ENCODE results near the gene FBXO24. TPM values are rescaled to one million over a fixed set of nuclear protein-coding genes. Genes with fewer than 3 reads are reported as not detected.

The FBXO24 gene
- total RNA-seq, 1 donor from 2014 or later = not detected

DNA sequence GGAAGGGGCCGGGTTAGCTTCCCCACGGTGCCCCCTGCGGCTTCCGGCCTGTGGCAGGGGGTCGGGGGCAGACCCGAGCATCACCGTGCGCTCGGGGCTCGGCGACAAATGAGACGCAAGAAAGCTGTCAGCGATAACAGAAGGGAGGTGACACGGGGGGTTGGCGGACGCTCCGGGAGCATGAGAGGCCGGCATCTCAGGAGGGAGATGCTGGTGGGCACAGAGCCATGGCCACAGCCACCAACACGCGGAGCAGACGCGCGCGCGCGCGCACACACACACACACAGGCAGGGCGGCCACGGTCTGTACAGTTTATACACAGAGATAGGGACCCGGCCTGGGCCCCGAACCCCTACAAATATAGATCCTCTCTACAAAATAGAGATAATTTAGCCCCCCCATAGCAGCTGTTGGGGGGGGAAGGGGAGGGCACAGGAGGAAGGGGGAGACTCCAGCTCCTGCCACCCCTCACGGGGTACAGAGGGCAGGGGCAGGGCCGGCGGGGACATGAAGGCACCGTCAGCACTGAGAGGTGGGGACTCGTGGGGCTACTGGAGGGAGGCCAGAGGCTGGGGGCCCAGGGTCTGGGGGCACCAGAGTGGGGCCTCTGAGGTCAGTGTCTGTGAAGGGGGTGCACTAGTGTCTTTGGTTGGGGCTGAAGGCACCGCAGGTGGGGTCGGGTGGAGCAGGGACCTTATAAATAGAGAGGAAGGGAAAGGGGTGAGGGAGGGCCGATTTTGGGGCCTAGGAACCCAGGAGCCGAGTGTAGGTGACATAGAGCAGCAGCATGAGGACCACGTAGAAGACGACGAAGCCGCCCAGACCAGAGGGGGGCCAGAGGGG lies 11.5 kb upstream of the FBXO24 start:
- DNase-seq = no peak

DNA sequence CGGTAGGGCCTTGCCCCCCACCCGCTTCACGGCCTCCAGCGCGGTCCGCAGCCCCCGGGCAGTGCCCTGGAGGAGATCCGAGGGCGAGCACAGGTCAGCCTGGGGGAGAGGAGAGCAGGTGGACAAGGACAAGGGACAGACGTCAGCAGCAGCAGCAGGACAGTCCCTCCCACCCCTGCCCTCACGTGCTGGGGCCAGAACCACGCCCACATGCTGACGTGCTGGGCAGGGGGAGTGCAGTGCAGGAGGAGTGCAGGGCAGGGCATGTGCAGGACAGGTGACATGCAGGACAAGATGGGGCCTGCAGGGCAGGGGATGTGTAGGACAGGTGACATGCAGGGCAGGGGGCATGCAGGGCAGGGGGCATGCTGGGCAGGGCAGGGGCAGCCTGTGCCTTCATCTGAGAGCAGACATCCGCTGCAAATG lies 10.9 kb upstream of the FBXO24 start:
- no peak for DNase-seq

DNA sequence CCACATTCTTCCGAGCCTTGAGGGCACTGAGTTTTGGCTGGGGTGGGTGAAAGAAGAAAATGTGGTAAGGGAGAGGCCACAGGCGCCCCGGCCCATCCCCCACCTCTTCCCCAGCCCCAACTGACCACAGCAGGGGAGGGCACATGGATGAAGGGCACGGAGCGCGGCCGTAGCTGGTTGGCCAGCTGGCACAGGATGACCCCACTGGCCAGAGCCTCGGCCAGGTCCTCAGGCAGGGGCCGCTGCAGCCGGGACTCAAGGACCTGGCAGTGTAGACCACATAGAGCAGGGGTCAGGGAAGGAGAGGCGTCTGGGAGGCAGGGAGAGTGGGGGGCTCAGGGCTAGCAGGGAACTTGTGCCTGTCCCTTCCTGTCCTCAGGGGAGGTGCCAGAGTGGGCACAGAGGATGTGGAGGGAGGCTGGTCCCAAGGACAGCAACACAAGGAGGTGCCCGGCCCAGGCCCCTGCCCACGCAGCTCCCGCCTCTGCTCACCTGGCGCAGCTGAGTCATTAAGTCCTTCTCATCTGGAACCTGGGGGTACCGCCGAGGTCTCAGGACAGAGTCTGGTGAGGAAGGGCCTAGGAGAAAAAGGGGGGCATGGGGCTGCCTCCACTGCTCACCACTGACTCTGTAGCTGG lies 10.3 kb upstream of the FBXO24 start:
- no peak for DNase-seq

DNA sequence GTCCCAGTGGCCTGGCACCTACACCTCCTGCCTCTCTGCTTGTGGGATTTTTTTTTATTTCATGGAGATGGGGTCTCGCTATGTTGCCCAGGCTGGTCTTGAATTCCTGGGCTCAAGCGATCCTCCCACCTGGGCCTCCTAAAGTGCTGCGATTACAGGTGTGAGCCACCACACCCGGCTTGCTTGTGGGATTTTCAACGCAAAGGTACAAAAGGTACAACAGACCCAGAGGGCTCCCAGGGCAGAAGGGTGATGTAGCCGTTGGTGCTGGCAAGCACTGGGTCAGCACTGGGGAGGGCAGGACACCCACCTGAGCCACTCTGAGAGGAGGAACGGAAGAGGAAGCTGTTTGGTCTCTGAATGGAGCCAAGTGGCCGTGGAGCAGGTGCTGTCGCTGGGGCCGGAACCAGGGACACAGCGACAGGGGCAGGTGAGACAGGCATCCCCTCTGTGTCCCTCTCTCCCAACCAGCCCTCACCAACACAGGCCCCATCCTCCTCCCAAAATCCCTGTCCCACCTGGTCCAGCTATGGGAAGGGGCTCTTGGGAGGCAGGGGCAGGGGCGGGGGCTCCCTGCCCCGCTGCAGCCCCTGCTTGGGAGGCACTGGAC lies 9.6 kb upstream of the FBXO24 start:
- DNase-seq = no peak

DNA sequence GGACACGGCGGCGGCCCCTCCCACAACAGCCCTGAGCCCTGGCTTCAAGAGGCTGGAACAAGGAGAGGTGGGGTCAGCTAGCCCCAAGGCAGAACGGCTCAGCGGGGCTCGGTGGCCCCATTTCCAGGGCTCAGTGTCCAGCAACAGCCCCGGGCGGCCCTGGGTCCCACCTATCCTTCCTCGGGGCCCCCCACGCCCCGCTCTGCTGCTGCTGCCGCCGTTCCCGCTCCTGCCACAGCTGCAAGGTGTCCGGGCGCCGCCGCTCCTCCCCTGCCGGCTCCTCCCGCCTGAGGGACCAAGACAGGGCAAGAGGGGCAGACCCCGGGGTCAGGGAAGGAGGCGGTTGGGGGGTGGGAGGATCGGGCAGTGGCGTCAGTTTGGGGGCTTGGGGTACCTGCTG lies 9.0 kb upstream of the FBXO24 start:
- DNase-seq = no peak

DNA sequence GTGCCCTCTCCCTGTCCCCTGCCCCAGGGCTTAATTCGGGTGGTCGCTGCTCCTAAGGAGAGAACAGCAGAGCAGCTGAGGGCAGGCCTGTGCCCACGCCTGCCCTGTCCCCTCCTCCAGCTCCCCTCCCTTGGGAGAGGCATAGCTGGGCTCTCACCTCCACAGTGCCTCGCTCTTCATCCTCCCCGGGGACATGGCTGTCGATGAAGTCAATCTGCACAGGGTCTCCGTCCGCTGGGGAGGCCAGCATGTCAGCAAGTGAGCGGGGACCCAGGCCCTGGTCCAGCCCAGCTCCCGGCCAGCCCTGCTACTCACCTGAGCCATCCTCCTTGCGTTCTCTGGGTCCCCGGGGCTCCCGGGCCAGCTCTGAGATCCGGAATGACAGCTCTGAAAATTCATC lies 8.6 kb upstream of the FBXO24 start:
- DNase-seq = no peak

DNA sequence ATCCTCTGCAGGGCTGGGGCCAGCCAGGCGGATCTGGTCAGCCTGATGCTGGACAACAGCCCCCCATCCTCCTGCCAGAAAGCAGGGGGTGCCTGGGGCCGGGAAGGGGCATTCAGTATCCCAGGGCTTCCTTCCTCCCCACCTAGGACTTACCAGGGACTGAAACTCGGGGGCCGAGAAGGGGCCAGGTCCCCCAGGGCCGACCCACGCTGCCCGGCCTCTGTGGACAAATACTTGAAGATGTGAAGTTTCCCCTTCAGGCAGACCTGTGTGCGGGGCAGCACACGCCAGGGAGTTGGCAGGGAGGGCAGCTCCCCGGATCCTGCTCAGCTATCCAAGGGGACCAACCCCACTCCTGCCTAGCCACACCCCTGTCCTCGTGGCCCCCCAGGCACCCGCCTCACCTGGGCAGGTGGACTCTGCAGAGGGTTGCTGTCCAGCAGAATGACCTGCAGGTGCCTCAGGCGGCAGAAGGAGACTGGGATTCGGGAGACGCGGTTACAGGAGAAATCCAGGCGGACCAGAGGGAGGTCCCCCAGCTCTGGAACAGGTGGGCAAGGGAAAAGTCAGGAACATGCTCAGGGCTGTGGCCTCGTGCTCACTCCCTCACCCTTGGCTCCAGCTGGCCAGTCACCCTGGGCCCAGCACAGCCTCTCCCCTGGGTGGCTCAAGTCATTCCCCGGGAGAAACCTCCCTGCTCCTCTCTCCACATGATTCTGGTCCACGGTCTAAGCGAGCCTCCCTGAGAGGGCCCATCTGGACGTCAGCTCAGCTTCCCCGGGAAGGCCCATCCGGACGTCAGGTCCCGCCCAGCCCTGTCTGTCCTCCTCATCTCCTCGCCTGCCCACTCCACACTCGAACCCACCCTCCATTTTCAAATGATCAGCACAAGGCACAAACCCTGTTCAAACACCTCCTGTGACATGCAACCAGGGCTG lies 7.6 kb upstream of the FBXO24 start:
- no peak for DNase-seq

DNA sequence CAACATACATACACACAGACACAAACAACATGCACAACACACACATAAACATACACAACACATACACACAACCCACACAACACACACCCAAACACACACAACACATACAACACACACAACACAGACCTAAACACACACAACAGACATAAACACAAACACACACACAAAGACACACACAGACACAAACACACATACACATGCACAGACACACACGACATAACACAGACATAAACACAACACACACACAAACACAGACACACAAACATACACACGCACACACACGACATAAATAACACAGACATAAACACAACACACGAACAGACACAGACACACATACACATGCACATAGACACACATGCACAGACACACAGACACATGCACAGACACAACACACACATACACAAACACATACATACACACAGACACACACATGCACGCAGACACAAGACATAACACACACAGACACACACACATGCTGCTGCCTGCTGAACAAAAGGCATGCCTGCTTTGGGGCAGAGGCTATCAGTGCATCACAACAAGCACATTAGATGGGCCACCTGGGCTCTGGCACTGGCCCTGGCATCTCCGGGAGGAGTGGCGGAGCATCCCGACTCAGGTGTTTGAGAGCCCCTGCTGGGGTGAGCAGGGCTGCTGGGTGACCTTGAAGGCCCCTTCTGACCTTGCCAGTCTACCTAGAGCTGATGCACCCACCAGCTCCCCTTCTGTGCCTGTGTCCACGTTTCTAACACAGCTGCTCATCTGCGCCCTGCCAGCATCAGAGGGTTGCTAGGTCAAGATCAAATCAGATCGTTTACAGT lies 5.5 kb upstream of the FBXO24 start:
- DNase-seq = no peak

DNA sequence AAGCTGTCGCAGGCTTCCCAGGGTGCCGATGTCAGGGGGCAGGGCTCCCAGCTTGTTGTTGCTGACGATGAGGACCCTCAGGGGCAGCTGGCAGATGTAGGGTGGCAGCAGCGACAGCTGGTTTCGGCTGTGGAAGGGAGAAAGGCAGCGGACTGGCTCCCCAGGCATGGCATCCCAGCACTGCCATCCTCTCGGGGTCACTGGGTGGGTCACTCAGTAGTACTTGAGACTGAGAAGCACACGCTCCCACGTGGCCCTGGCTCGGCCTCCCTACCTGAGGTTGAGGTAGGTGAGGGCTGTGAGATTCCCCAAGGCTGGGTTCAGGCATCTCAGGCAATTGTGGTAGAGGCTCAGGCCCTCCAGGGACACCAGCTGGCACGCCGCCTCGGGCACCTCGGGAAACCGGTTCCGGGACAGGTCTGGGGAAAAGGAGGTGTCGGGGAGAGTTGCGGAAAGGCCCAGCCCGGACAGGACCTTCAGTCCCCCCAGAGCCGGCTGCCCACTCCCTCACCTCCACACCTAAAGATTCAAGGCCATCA lies 4.0 kb upstream of the FBXO24 start:
- DNase-seq = no peak

DNA sequence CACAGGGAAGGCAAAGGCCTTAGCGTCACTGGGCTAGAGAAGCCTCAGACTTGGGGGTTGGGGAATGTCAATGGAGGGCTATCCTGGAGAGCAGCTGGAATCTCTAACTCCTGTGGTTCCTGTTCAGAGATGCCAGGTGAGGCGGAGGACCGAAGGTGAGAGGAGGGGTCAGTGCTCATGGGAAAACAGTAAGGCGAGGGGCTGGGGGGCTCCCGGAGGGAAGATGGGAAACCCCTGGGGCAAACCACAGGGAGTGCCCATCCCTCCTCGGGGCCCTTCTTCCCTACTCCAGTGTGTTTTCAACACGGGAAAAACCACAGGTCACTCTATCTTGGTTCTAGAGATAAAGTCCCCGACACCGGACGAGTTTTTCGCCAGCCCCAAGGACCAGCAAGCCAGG lies 3.5 kb upstream of the FBXO24 start:
- DNase-seq = no peak

DNA sequence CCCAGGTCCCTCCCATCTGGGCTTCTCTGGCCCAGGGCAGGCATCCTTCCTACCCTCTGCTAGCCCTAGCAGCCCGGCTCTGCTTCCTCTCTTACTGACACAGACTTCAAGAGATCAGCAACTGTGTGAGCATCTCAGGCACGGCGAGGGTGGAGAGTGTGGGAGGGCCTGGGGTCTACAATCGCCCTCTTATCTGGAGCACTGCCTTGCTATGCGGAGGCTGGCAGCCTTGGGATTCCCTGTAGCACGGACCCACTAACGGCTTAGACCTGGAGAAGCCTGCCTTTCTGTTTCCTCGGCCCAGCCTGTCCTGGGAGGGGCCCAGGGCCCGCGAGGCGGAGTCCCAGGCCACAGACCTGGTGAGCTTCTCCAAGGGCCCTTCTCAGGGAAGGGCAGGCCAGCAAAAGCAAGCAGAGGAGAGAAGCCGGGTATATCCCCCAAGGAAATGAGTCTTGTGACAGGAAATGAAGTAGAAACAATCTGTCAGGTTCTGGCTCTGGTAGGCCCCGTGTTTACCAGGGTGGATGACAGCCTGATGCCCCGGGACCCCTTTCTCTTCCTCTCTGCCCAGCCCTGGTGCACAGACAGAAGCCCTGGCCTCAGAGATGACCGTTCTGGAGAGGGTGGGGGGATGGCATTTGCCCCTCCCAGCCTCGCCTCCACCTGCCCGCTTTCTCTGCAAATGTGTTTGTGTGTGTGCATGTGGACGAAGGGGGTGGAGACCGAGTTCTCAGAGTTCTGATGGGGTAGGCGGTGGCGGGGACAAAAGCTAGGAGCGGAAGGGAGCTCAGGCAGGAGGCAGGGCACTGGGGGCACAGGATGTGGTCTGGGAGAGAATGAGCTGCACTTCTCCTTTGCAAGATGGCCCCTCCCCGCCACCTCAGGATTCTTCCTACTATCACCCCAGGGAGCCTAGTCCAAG lies 2.7 kb upstream of the FBXO24 start:
- peak; percentile 61 for DNase-seq

DNA sequence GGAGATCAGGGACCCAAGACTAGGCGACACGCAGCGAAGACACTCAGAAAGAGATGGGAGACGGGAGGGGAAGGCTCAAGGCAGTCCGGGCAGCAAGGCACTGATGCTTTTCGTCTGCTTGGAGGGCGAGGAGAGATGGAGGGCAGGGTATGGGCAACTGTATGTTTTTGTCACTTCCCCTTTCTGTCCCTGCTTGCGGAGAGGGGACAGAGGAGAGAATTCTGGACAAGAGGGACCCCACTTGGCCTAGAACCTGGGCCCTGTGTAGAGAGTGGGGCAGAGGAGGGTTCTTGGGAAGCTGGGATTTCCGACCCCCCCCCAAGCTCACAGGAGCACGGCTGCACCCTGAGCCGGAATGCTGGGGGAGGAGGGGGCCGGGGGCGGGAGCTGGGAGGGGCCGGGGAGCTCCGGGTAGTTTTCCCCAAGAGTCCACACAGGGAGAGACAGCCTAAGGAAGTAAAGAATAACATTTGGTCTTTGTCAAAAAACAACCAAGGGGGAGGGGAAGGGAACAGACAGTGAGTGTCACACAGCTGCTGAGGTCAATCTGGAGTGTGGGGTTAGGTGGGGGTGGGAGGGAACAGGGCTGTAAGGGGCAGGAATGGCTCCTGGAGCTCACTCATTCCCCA lies 2.0 kb upstream of the FBXO24 start:
- no peak for DNase-seq

DNA sequence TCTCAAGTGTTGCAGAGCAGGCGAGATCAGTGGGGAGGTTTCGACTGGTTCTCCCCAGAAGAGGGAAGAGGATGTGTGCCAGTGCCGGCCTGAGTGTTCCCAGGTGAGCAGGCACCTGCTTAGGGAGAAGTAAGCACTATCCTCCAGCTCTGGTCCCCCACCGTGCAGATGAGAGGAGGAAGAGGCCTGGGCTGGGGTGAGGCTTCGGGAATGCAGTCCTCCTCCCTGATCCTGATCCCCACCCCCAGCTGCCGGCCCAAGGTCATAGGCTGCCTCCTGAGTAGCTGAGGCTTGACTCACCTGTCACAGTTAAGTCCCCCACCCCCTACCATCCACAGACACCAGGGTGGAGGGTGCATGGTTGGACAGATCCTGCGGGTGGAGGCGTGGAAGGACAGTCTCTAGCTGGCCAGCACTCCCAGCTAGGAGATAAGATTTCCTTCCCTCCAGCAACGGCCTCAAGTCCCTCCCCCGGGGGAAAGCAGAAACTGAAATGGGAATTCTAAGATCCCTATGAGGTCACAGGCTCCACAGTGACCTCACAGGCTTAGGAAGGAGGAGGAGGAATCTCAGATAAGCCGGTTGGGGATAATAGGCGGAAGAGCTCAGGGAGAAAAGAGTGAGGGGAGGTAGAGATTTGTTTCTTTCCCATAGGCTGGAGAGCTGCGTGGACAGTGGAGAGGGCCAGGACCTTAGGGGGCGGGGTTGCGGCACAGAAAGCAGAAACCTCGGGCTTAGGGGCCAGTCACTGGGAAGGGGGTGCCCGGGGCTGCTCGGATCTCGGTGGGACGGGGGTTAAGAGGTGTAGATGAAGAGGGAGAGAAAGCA lies 1.2 kb upstream of the FBXO24 start:
- peak; percentile 75 for DNase-seq

DNA sequence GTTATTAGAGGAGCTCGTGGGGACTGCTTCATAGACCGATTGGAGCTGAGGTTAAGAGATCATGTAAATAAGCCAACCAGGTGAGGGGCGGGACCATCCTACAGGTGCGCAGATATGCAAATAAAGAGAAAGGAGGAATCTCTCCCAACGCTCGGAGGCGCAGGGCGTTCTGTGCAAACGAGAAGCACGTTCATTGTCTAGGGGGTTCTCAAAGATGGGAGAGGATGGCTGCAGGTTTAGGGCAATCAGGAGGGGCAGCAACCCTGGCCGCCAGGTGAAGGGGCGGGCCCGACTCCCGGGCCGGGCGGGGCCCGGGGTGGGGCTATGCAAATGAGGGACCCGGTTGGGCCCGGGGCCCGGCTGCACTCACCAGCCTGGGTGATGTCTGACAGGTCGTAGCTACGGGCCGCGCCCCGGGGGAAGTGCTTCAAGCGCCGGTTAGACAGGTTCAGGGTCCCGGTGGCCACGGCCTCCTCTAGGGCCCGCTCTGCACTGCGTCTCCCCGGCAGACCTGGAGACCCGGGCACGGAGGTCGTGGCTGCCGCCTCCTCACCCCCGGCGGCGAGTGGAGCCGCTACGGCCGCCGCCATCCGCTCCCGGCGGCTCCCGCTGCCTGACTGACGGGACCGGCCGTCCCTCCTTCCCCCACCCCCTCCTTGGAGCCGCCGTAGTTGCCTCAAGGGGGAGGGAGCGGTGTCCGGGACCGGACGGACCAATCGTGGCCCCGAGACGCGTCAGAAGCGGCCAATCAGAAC lies 440 bp upstream of the FBXO24 start, which contains the start of gene LRCH4:
LRCH4 (minus strand) TSS at position 619 of the 755 bp plus-strand sequence; CDS start at position 590, 29 bp downstream.
- DNase-seq = peak; percentile 41

DNA sequence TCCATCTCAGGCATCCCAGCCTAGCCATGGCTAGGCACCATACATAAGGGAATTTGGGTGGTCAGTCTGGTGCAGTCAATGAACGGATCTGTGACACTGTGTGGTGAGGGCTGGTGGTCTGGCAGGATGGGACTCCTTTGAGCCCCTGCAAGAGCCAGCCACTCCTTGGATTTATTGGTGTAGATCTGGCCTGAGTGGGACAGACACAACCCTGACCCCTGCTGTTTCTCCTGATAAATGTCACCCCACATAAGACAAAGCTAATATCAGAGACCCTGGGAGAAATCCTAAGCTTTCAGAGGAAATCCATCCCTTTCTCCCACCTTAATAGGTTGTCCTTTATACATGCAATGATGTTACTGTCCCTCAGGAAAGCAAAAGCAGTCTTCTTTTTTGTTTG lies 2.3 kb downstream of the FBXO24 start:
- peak; percentile 64 for DNase-seq

DNA sequence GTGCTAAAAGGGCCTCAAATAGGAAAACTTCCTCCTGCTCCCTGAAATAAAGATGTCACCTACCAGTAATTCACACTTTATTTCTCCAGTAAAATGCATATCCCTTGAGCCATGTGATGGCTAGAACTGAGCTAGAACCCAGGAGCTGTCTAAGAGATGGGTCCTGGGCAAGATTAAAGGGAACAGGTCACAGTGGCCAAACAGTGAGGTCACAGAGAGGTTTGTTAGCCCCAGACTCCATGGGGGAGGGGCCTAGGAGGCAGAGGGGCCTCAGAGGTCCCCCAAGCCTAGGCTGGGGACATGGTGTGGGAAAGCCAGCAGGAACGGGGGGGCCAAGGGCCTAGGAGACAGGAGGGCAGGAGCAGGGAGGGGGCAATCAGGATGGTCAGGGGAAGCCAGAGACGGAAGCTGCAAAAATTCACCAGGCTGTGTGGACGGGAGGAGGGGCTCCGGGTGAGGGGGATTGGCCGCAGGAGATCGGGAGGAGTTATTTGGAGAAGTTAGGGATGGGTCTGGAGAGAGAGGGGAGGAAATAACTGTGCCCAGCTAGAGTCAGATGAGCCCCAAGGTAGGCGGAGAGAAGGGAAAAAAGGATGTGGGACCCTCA lies 3.3 kb downstream of the FBXO24 start:
- DNase-seq = no peak

DNA sequence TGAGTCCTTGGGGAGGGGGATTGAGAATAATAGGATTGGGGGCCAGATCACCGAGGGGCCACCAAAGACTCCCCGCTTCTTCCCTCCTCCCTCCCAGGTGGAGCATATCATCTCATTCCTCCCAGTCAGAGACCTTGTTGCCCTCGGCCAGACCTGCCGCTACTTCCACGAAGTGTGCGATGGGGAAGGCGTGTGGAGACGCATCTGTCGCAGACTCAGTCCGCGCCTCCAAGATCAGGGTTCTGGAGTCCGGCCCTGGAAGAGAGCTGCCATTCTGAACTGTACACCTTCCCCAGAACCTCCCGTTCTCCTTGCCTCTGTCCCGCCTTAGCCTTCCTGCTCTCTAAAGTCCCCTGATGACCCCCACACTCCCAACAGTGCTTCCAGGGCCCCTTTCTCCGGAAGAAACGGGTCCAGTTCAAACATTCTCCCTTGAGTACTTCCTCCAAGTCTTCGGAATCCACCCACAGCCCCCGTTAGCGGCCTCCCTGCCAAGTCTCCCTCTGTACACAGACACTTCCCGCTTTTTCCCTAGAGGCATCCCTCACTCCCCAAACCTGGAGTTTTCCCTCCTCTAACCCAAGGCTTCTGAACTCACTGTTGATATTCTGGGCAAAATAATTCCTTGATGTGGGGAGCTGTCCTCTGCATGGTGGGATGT lies 4.1 kb downstream of the FBXO24 start:
- no peak for DNase-seq
